DOHH2 (cell line): ENCODE measurements around the gene SLC66A2.

ENCODE experiments used
- CTCF ChIP-seq: fragments of 200-600 bp; sonication (generic); IDR thresholded peaks from one replicate; pipeline ENCODE4 v1.5.1; 2014; ENCODE audit warnings: antibody characterized with exemption, mild to moderate bottlenecking, low read depth, low read length; ENCODE audit not compliant: poor library complexity, severe bottlenecking
- EZH2phosphoT487 ChIP-seq: fragments of 200-600 bp; sonication (generic); IDR thresholded peaks from 2 replicates; pipeline ENCODE4 v1.6.1; 2017; ENCODE audit warnings: borderline replicate concordance, mild to moderate bottlenecking, antibody characterized with exemption, low read length, moderate library complexity, mixed read lengths

DNA sequence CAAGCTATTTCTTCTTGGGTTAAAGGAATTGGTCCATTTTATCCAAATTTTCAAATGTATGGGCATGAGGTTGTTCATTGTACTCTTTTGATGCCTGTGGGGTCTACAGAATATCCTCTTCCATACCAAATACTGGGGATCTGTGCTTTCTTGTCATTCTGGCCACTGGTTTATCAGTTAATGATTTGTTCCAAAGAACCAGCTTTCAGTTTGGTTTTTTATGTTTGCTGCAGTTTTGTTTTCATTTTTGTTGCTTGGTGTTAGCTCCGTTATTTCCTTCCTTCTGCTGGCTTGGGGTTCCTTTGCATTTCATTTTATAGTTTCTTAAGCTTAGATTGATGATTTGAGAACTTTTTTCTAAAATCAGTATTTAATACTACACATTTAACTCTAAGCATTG is 45.5 kb downstream of the SLC66A2 start:
- no peak for TF ChIP-seq CTCF
- TF ChIP-seq EZH2phosphoT487: no peak
